Measurements from ENCODE around the gene FUT2. TPM values are rescaled to one million over a fixed set of nuclear protein-coding genes. Genes with fewer than 3 reads are reported as not detected.

The FUT2 gene
- total RNA-seq, 1 donor from 2014 or later, result 1.2 TPM

DNA sequence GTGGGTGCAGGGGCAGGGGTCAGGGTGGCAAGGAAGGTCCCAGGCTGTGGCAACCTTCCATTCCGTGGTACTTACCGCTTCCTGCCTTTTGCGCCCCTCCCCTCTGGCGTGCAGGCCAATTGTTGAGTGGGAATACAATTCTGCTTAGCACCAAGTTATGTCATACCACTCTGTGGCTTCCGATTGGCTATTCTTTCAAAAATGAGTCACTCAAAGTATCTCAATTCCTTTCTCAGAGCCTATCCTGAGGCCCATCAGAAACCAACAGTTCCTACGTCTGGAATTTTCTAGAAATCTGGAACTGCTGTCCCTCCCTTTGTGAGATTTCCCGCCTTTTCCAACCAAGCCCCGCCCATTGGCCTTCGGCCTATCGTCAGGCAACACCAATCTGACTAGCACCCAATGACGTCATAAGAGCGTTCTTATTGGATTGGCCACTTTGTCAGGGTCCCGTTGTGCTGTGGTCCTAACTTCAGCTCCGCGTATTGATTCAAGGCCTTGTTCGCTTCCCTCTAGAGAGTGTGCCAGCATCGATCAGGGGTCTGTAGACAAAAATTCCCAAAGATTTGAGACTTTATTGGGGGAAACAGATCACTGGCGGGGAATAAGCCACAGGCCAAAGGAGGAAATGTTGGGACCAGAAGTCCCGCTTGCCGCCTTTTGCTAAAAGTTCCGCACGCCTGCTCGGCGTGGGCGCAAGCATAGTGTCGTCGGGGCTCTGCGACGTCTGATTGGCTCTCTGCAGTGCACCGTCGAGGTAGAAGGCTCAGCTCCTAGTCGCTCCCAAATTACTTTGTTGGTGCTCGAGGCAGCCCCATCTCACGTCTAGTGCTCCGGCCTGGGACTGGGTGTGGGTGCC, 34.7 kb upstream of the FUT2 start:
- peak overlapping the region; percentile 61 for H3K27ac ChIP-seq
- no peaks in the 10 kb centered on the region for H3K27me3 ChIP-seq (ENCODE audit: low read depth)
- TF ChIP-seq, protein P1, sequence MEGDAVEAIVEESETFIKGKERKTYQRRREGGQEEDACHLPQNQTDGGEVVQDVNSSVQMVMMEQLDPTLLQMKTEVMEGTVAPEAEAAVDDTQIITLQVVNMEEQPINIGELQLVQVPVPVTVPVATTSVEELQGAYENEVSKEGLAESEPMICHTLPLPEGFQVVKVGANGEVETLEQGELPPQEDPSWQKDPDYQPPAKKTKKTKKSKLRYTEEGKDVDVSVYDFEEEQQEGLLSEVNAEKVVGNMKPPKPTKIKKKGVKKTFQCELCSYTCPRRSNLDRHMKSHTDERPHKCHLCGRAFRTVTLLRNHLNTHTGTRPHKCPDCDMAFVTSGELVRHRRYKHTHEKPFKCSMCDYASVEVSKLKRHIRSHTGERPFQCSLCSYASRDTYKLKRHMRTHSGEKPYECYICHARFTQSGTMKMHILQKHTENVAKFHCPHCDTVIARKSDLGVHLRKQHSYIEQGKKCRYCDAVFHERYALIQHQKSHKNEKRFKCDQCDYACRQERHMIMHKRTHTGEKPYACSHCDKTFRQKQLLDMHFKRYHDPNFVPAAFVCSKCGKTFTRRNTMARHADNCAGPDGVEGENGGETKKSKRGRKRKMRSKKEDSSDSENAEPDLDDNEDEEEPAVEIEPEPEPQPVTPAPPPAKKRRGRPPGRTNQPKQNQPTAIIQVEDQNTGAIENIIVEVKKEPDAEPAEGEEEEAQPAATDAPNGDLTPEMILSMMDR (IDR thresholded peaks at IDR 0.05), result no peak
- DNase-seq (peak; percentile 90), ATAC-seq (peak; percentile 91 to 94)
- H3K4me1 ChIP-seq, result peaks cover 13% of the 10 kb centered on the region
- H3K9me3 ChIP-seq, result no peaks in the 10 kb centered on the region
- peak overlapping the region; percentile 10 for H3K4me3 ChIP-seq
- no peaks in the 10 kb centered on the region for H3K36me3 ChIP-seq
- intact Hi-C loops (cut with DNase I), result no loop called here

- intact Hi-C loops (cut with DNase I), result no loop called here
- ATAC-seq (no peak), DNase-seq (no peak)
- H3K4me3 ChIP-seq, result no peak overlapping the region
- no peaks in the 10 kb centered on the region for H3K36me3 ChIP-seq
- H3K27ac ChIP-seq, result peak overlapping the region; percentile 61
- TF ChIP-seq, protein P1 (IDR thresholded peaks at IDR 0.05), result no peak
- H3K4me1 ChIP-seq, result peaks cover 13% of the 10 kb centered on the region
- H3K9me3 ChIP-seq, result no peaks in the 10 kb centered on the region
- no peaks in the 10 kb centered on the region for H3K27me3 ChIP-seq (ENCODE audit: low read depth)
Measured at GRCh38 chr19:48661711-48662090, 34.1 kb upstream of the FUT2 start.

- no peaks in the 10 kb centered on the region for H3K27me3 ChIP-seq (ENCODE audit: low read depth)
- H3K4me3 ChIP-seq, result no peak overlapping the region
- ATAC-seq (no peak), DNase-seq (no peak)
- H3K9me3 ChIP-seq, result no peaks in the 10 kb centered on the region
- H3K27ac ChIP-seq, result no peak overlapping the region
- H3K4me1 ChIP-seq, result peaks cover 13% of the 10 kb centered on the region
- TF ChIP-seq, protein P1 (IDR thresholded peaks at IDR 0.05), result no peak
- intact Hi-C loops (cut with DNase I), result no loop called here
- no peaks in the 10 kb centered on the region for H3K36me3 ChIP-seq
Measured at GRCh38 chr19:48663667-48664066, 32.1 kb upstream of the FUT2 start.

DNA sequence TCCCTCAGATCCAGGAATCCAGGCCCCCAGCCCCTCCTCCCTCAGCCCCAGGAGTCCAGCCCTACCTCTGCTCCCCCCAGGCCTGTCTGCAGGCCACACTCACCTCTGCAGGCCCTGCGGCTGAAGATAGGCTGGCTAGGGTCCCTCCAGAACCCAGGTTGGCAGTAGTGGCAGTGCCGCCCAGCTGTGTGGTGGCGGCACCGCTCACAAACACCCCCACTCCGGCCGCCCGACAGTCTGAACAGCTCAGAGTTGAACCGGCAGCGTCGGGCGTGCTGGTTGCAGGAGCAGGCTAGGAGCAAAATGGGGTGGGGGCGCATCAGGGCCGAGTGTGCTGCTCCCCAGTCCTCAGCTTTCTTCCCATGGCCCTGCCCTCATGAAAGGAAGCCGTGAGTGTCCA, 31.3 kb upstream of the FUT2 start:
- intact Hi-C loops (cut with DNase I), result no loop called here
- DNase-seq (no peak), ATAC-seq (no peak)
- no peaks in the 10 kb centered on the region for H3K27me3 ChIP-seq (ENCODE audit: low read depth)
- no peaks in the 10 kb centered on the region for H3K36me3 ChIP-seq
- no peaks in the 10 kb centered on the region for H3K9me3 ChIP-seq
- peaks cover 13% of the 10 kb centered on the region for H3K4me1 ChIP-seq
- TF ChIP-seq, protein P1 (IDR thresholded peaks at IDR 0.05), result no peak
- H3K27ac ChIP-seq, result no peak overlapping the region
- no peak overlapping the region for H3K4me3 ChIP-seq

- no peak for DNase-seq
- intact Hi-C loops (cut with DNase I), result no loop called here
- no peak for ATAC-seq
- Histone ChIP-seq H3K4me3 (no peak overlapping the region), H3K36me3 (no peaks in the 10 kb centered on the region), H3K9me3 (no peaks in the 10 kb centered on the region), H3K4me1 (peaks cover 6% of the 10 kb centered on the region), H3K27ac (no peak overlapping the region), H3K27me3 (ENCODE audit: low read depth) (no peaks in the 10 kb centered on the region)
- TF ChIP-seq, protein P1 (IDR thresholded peaks at IDR 0.05), result no peak
Measured at GRCh38 chr19:48665786-48666185, 30.0 kb upstream of the FUT2 start.

Measured in lower lobe of right lung (tissue), 2 donors.